ENCODE results near the gene CCDC102B. TPM values are rescaled to one million over a fixed set of nuclear protein-coding genes. Genes with fewer than 3 reads are reported as not detected.

Gene CCDC102B
- total and polyA plus RNA-seq, 4 donors: 7.1 to 78.8 (median 19.9) TPM

DNA sequence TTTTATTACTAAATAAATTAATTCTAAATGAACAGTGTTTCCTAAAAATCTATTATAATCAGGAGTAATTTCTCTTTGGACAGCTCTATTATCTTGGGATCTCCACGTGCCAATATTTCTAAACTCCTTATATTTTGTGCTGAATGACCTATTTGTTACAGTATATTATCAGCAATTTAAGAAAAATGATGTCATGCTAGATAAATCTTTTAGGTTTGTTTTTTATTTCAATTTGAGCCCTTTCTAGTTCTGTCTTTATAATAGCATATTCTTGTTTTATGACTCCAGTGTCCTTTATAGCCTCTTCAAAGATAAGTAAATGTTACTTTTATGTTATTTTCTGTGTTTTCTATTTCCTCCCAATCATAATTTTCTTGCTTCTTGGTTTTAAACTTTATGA is 269.2 kb downstream of the CCDC102B start:
- ATAC-seq (ENCODE audit: insufficient read depth, low FRiP score) (no peak), DNase-seq (no peak)
- H3K36me3 ChIP-seq (ENCODE audit: control insufficient read depth in 4 of 4, insufficient read depth in 4 of 4, low read length in 4 of 4): no peaks in the 10 kb centered on the region
- H3K4me1 ChIP-seq (ENCODE audit: control insufficient read depth in 5 of 5, insufficient read depth in 5 of 5, low read length in 5 of 5): no peaks in the 10 kb centered on the region
- no peak overlapping the region for H3K27ac ChIP-seq (ENCODE audit: low read depth in 1 of 2, low read length in 1 of 2)
- 0% methylated on average over 1 of the region's 1 CpG for WGBS, 2 donors
- TF ChIP-seq, protein P1, sequence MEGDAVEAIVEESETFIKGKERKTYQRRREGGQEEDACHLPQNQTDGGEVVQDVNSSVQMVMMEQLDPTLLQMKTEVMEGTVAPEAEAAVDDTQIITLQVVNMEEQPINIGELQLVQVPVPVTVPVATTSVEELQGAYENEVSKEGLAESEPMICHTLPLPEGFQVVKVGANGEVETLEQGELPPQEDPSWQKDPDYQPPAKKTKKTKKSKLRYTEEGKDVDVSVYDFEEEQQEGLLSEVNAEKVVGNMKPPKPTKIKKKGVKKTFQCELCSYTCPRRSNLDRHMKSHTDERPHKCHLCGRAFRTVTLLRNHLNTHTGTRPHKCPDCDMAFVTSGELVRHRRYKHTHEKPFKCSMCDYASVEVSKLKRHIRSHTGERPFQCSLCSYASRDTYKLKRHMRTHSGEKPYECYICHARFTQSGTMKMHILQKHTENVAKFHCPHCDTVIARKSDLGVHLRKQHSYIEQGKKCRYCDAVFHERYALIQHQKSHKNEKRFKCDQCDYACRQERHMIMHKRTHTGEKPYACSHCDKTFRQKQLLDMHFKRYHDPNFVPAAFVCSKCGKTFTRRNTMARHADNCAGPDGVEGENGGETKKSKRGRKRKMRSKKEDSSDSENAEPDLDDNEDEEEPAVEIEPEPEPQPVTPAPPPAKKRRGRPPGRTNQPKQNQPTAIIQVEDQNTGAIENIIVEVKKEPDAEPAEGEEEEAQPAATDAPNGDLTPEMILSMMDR (IDR thresholded peaks at IDR 0.05; ENCODE audit: control extremely low read depth, extremely low read depth): no peak
- no peak overlapping the region for H3K4me3 ChIP-seq
- H3K9me3 ChIP-seq (ENCODE audit: control insufficient read depth in 4 of 4, insufficient read depth in 3 of 4, low read length in 3 of 4): no peaks in the 10 kb centered on the region
- no peaks in the 10 kb centered on the region for H3K27me3 ChIP-seq (ENCODE audit: control insufficient read depth in 3 of 3, insufficient read depth in 3 of 3, low read length in 2 of 3)
- H3K9ac ChIP-seq (ENCODE audit: insufficient read depth in 1 of 2, low read length in 2 of 2): no peak overlapping the region

DNA sequence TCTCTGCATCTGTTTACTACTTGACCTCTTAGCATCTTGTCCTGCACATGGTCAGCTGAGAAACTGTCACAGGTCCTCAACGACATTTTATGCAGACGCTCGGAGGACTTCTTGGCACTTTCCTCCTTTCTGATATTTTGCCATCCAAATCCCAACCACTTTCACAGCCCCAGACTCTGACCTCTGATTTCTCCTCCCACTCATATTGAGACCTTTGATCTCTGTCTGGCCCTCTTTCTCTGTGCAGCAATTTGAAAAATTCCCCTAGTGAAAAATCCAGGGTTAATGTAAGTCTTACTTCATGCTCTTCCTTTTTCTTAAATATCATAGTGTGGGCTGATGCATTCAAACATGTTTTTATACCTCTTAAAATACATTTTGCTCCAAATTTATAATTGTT is 273.8 kb downstream of the CCDC102B start:
- TF ChIP-seq, protein P1 (IDR thresholded peaks at IDR 0.05; ENCODE audit: control extremely low read depth, extremely low read depth): no peak
- no peak overlapping the region for H3K27ac ChIP-seq (ENCODE audit: low read depth in 1 of 2, low read length in 1 of 2)
- no peaks in the 10 kb centered on the region for H3K4me1 ChIP-seq (ENCODE audit: control insufficient read depth in 5 of 5, insufficient read depth in 5 of 5, low read length in 5 of 5)
- WGBS, 2 donors: 75 to 92% methylated on average over 3 of the region's 3 CpGs
- H3K27me3 ChIP-seq (ENCODE audit: control insufficient read depth in 3 of 3, insufficient read depth in 3 of 3, low read length in 2 of 3): no peaks in the 10 kb centered on the region
- no peaks in the 10 kb centered on the region for H3K36me3 ChIP-seq (ENCODE audit: control insufficient read depth in 4 of 4, insufficient read depth in 4 of 4, low read length in 4 of 4)
- no peak overlapping the region for H3K4me3 ChIP-seq
- ATAC-seq (ENCODE audit: insufficient read depth, low FRiP score): no peak
- no peak overlapping the region for H3K9ac ChIP-seq (ENCODE audit: insufficient read depth in 1 of 2, low read length in 2 of 2)
- H3K9me3 ChIP-seq (ENCODE audit: control insufficient read depth in 4 of 4, insufficient read depth in 3 of 4, low read length in 3 of 4): no peaks in the 10 kb centered on the region
- DNase-seq: no peak

DNA sequence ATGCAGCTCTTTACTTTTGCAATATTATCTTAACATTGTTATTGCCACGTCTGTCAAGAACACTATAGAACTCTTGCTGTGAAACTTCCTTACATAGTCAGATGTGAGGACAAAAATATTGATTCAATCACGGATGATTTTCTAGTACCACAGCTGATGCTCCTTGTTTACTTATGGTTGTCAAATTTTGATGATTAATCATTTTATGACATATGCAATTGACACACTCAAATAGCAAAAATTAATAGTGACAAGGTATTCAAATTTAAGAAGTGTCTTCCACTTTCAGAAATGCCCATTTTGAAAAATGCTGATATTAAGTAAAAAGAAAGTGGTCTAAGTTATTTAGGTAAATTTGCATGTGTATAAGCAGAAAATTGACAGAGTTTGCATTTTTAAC is 284.0 kb downstream of the CCDC102B start:
- Histone ChIP-seq H3K9ac (ENCODE audit: insufficient read depth in 1 of 2, low read length in 2 of 2) (no peak overlapping the region), H3K27ac (ENCODE audit: low read depth in 1 of 2, low read length in 1 of 2) (no peak overlapping the region), H3K4me3 (no peak overlapping the region), H3K4me1 (ENCODE audit: control insufficient read depth in 5 of 5, insufficient read depth in 5 of 5, low read length in 5 of 5) (no peaks in the 10 kb centered on the region), H3K36me3 (ENCODE audit: control insufficient read depth in 4 of 4, insufficient read depth in 4 of 4, low read length in 4 of 4) (no peaks in the 10 kb centered on the region), H3K9me3 (ENCODE audit: control insufficient read depth in 4 of 4, insufficient read depth in 3 of 4, low read length in 3 of 4) (no peaks in the 10 kb centered on the region), H3K27me3 (ENCODE audit: control insufficient read depth in 3 of 3, insufficient read depth in 3 of 3, low read length in 2 of 3) (no peaks in the 10 kb centered on the region)
- 66 to 76% methylated on average over 2 of the region's 2 CpGs for WGBS, 2 donors
- no peak for DNase-seq
- ATAC-seq (ENCODE audit: insufficient read depth, low FRiP score): no peak
- TF ChIP-seq, protein P1 (IDR thresholded peaks at IDR 0.05; ENCODE audit: control extremely low read depth, extremely low read depth): no peak

DNA sequence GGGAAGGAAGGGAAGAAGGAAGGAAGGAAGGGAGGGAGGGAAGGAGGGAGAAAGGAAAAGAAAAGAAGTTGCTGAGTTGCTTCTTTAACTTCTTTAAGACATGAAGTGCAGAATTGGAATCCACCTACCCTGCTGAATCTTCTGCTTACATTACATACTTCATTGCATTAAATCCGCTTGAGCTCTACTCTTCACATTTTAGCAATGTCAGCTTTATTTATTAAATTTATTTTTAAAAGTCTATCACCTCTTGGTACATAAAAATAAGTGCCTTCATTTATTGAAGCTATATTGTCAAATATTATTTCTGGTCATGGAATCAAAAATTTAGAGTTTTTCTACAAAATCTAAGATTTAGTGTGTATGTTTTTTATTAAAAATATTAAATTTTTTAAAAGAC is 284.6 kb downstream of the CCDC102B start:
- ATAC-seq (ENCODE audit: insufficient read depth, low FRiP score): no peak
- Histone ChIP-seq H3K4me3 (no peak overlapping the region), H3K36me3 (ENCODE audit: control insufficient read depth in 4 of 4, insufficient read depth in 4 of 4, low read length in 4 of 4) (no peaks in the 10 kb centered on the region), H3K9me3 (ENCODE audit: control insufficient read depth in 4 of 4, insufficient read depth in 3 of 4, low read length in 3 of 4) (no peaks in the 10 kb centered on the region), H3K9ac (ENCODE audit: insufficient read depth in 1 of 2, low read length in 2 of 2) (no peak overlapping the region), H3K27me3 (ENCODE audit: control insufficient read depth in 3 of 3, insufficient read depth in 3 of 3, low read length in 2 of 3) (no peaks in the 10 kb centered on the region), H3K27ac (ENCODE audit: low read depth in 1 of 2, low read length in 1 of 2) (no peak overlapping the region), H3K4me1 (ENCODE audit: control insufficient read depth in 5 of 5, insufficient read depth in 5 of 5, low read length in 5 of 5) (no peaks in the 10 kb centered on the region)
- no peak for DNase-seq
- WGBS, 2 donors: 89 to 93% methylated on average over 1 of the region's 1 CpG
- TF ChIP-seq, protein P1 (IDR thresholded peaks at IDR 0.05; ENCODE audit: control extremely low read depth, extremely low read depth): no peak
